K562 (cell line): ENCODE results near the gene CUL2. TPM values are rescaled to one million over a fixed set of nuclear protein-coding genes. Genes with fewer than 3 reads are reported as not detected.

Experiments
- ATAC-seq: fragments of 200-7000 bp; cut with Tn5 transposase; 3 replicates; pipeline ENCODE4 v1.9.1; 2020; ENCODE audit warnings: moderate library complexity
- BruUV-seq: library from RNA; stranded (reverse); fragments of 400-500 nt; replicated peaks from 2 replicates; lab custom pipeline; 2021; lab: Mats Ljungman, UMichigan
- CTCF ChIA-PET: fragments of 300-600 bp; formaldehyde crosslinking; extraction: SDS; loops from one replicate; lab custom pipeline; 2021; ENCODE audit warnings: low intra/inter-chr PET ratio; lab: Yijun Ruan, JAX
- POLR2A ChIA-PET: fragments of 300-600, 350-650 bp; sonication (Branson Sonifier 250); formaldehyde crosslinking; extraction: SDS; loops from one replicate; lab custom pipeline; 2021; ENCODE audit warnings: antibody characterized with exemption, inconsistent platforms; lab: Yijun Ruan, JAX
- DNase-seq, 4 experiments: peaks; one replicate each; pipeline versions ENCODE4 v3.0.0 to v3.0.0-alpha.2; 2011 to 2018; ENCODE audit warnings: low spot score in 3 of 4, mixed read lengths in 3 of 4; ENCODE audit errors: extremely low read depth in 1 of 4
- FAIRE-seq: peaks from 2 replicates; lab custom pipeline; 2011; peaks lifted over from hg19 to GRCh38; lab: Jason Lieb, UNC
- H2AFZ ChIP-seq: 2 replicates; pipeline ENCODE4 v1.6.0; 2011; ENCODE audit warnings: low read depth, low read length, control low read depth, inconsistent platforms
- H3K27ac ChIP-seq: fragments of 200-600 bp; 3 replicates; pipeline ENCODE4 v1.8.0; 2011; ENCODE audit warnings: low read depth, mild to moderate bottlenecking, control low read depth, inconsistent platforms, low read length, moderate library complexity, mixed read lengths; ENCODE audit errors: extremely low read depth
- H3K27me3 ChIP-seq, 2 experiments: fragments of 300-600 bp in 1 of 2; 2 replicates in 1 of 2; 3 replicates in 1 of 2; pipeline versions ENCODE4 v1.6.0 to v1.8.0; 2011; ENCODE audit warnings: inconsistent platforms in 2 of 2, low read length in 2 of 2, mild to moderate bottlenecking in 1 of 2, mixed read lengths in 1 of 2, moderate library complexity in 1 of 2; ENCODE audit not compliant: control insufficient read depth in 2 of 2, insufficient read depth in 2 of 2
- H3K36me3 ChIP-seq: fragments of 300-600 bp; 3 replicates; pipeline ENCODE4 v1.8.0; 2011; ENCODE audit warnings: mild to moderate bottlenecking, low read length, inconsistent platforms; ENCODE audit not compliant: control insufficient read depth, insufficient read depth
- H3K4me1 ChIP-seq, 2 experiments: fragments of 200-600 bp in 1 of 2; replicated peaks in 1 of 2; 2 replicates in 1 of 2; 3 replicates in 1 of 2; pipeline versions ENCODE4 v1.5.1 to v1.8.0; 2011; ENCODE audit warnings: inconsistent platforms in 2 of 2, low read length in 2 of 2, mild to moderate bottlenecking in 1 of 2, mixed read lengths in 1 of 2, moderate library complexity in 1 of 2; ENCODE audit not compliant: control insufficient read depth in 2 of 2, insufficient read depth in 2 of 2
- H3K4me2 ChIP-seq: 2 replicates; pipeline ENCODE4 v1.6.1; 2011; ENCODE audit warnings: low read length, control low read depth, inconsistent platforms, mixed read lengths; ENCODE audit not compliant: insufficient read depth
- H3K4me3 ChIP-seq: fragments of 200-600 bp; sonication (generic), shearing (Covaris generic); 2 replicates; pipeline ENCODE4 v1.5.1; 2016; ENCODE audit warnings: control low read depth, inconsistent platforms
- H3K79me2 ChIP-seq: fragments of 200-600 bp; 3 replicates; pipeline ENCODE4 v1.8.0; 2011; ENCODE audit warnings: low read length, inconsistent platforms; ENCODE audit not compliant: control insufficient read depth, insufficient read depth
- H3K9ac ChIP-seq, 2 experiments: 2 replicates each; pipeline versions ENCODE4 v1.6.0 to v1.6.1; 2011; ENCODE audit warnings: low read depth in 2 of 2, low read length in 2 of 2, control low read depth in 1 of 2, inconsistent platforms in 1 of 2, mild to moderate bottlenecking in 1 of 2, mixed read lengths in 1 of 2; ENCODE audit not compliant: insufficient read depth in 1 of 2
- H3K9me1 ChIP-seq: one replicate; pipeline ENCODE4 v1.6.0; 2011; ENCODE audit warnings: inconsistent platforms, mild to moderate bottlenecking, low read length, moderate library complexity; ENCODE audit not compliant: control insufficient read depth, insufficient read depth
- H3K9me3 ChIP-seq: replicated peaks from 2 replicates; pipeline ENCODE4 v1.5.1; 2011; ENCODE audit warnings: low read depth, low read length, inconsistent platforms; ENCODE audit not compliant: control insufficient read depth, insufficient read depth
- H4K20me1 ChIP-seq: replicated peaks from 2 replicates; pipeline ENCODE4 v1.6.1; 2011; ENCODE audit warnings: low read length, inconsistent platforms, mixed read lengths; ENCODE audit not compliant: control insufficient read depth, insufficient read depth
- ARID1B ChIP-seq: fragments of 450-650 bp; IDR thresholded peaks from 2 replicates; pipeline ENCODE4 v1.6.1; 2016; ENCODE audit warnings: antibody characterized with exemption, mild to moderate bottlenecking, inconsistent platforms
- BHLHE40 ChIP-seq: IDR thresholded peaks from 2 replicates; pipeline ENCODE4 v1.6.1; 2011; ENCODE audit warnings: low read length, improper control_type of control experiment
- C11orf30 ChIP-seq: fragments of 450-650 bp; IDR thresholded peaks from 2 replicates; pipeline ENCODE4 v1.6.1; 2016; ENCODE audit warnings: low read depth, mild to moderate bottlenecking
- CEBPB ChIP-seq: fragments of 450-650 bp; IDR thresholded peaks from 2 replicates; pipeline ENCODE4 v1.6.1; 2016; ENCODE audit warnings: missing genetic modification characterization, missing compliant biosample characterization
- CEBPG ChIP-seq, 3 experiments: fragments of 200-800 bp in 1 of 3; sonication (Bioruptor generic) in 1 of 3; sonication (generic) in 1 of 3; formaldehyde crosslinking in 1 of 3; IDR thresholded peaks in 2 of 3; conservative IDR thresholded peaks in 1 of 3; 2 replicates each; pipeline versions ENCODE4 v1.6.1 to v1.8.0; 2016 to 2022; ENCODE audit warnings: missing compliant biosample characterization in 2 of 3, missing genetic modification characterization in 2 of 3, mild to moderate bottlenecking in 1 of 3, missing genetic modification reagents in 1 of 3
- CREM ChIP-seq: IDR thresholded peaks from 2 replicates; pipeline ENCODE4 v1.6.1; 2014; ENCODE audit warnings: antibody characterized with exemption, low read depth
- DPF2 ChIP-seq: fragments of 450-650 bp; IDR thresholded peaks from 2 replicates; pipeline ENCODE4 v1.6.1; 2016
- EHMT2 ChIP-seq: fragments of 450-650 bp; IDR thresholded peaks from 2 replicates; pipeline ENCODE4 v1.6.1; 2018; ENCODE audit warnings: antibody characterized with exemption
- EP300 ChIP-seq: IDR thresholded peaks from 2 replicates; pipeline ENCODE4 v1.6.1; 2012; ENCODE audit warnings: low read length, improper control_type of control experiment
- ETV1 ChIP-seq: fragments of 450-650 bp; conservative IDR thresholded peaks from 2 replicates; pipeline ENCODE4 v1.6.1; 2016; ENCODE audit warnings: missing genetic modification characterization, control low read depth, low read depth, missing compliant biosample characterization
- FOSL1 ChIP-seq: fragments of 200-800 bp; sonication (Bioruptor generic); conservative IDR thresholded peaks from 2 replicates; pipeline ENCODE4 v1.6.1; 2016; ENCODE audit warnings: missing genetic modification characterization, missing compliant biosample characterization
- GABPA ChIP-seq: fragments of 200-800 bp; sonication (Bioruptor generic); conservative IDR thresholded peaks from 2 replicates; pipeline ENCODE4 v1.6.1; 2016; ENCODE audit warnings: low read depth, missing genetic modification characterization, missing compliant biosample characterization
- JUND ChIP-seq, 2 experiments: IDR thresholded peaks; 2 replicates in 1 of 2; 3 replicates in 1 of 2; pipeline ENCODE4 v1.6.1; 2011; ENCODE audit warnings: borderline replicate concordance in 2 of 2, low read depth in 2 of 2, low read length in 2 of 2, improper control_type of control experiment in 1 of 2, missing biosample characterization in 1 of 2, missing genetic modification characterization in 1 of 2, missing genetic modification reagents in 1 of 2
- MEIS2 ChIP-seq: fragments of 450-650 bp; IDR thresholded peaks from 2 replicates; pipeline ENCODE4 v1.6.1; 2014; ENCODE audit warnings: mild to moderate bottlenecking; ENCODE audit not compliant: partially characterized antibody
- MXD1 ChIP-seq: fragments of 250-450 bp; sonication (Bioruptor Pico); IDR thresholded peaks from 2 replicates; pipeline ENCODE4 v1.8.0; 2021; ENCODE audit warnings: borderline replicate concordance, mild to moderate bottlenecking, moderate library complexity; ENCODE audit not compliant: poor library complexity, severe bottlenecking
- RCOR1 ChIP-seq, 2 experiments: IDR thresholded peaks; 2 replicates each; pipeline ENCODE4 v1.6.1; 2012; ENCODE audit warnings: low read depth in 2 of 2, low read length in 2 of 2, borderline replicate concordance in 1 of 2, improper control_type of control experiment in 1 of 2
- SIRT6 ChIP-seq: IDR thresholded peaks from one replicate; pipeline ENCODE4 v1.6.1; 2012; ENCODE audit warnings: low read depth, mild to moderate bottlenecking, control low read depth, inconsistent platforms, low read length, moderate library complexity
- SMARCE1 ChIP-seq: fragments of 450-650 bp; IDR thresholded peaks from 2 replicates; pipeline ENCODE4 v1.7.1; 2016; ENCODE audit warnings: mild to moderate bottlenecking
- TAL1 ChIP-seq: fragments of 450-650 bp; IDR thresholded peaks from 2 replicates; pipeline ENCODE4 v1.6.1; 2016; ENCODE audit warnings: mild to moderate bottlenecking
- WGBS: fragments of 100-300 bp; shearing (Covaris generic); methylation state at CpG from one replicate; pipeline ENCODE4 v1.1.6; 2016; ENCODE audit warnings: low coverage, mixed read lengths; ENCODE audit not compliant: insufficient coverage; ENCODE audit errors: missing lambda C conversion rate; 5-methylcytosine and 5-hydroxymethylcytosine counted together
- in situ Hi-C: fragments of 300-500 bp; cut with MboI; formaldehyde crosslinking; loops from 4 replicates; pipeline ENCODE4 v1.15.0; 2018; ENCODE audit warnings: inconsistent platforms, mixed read lengths
- intact Hi-C: fragments of 100-400 bp; cut with micrococcal nuclease; formaldehyde crosslinking; loops from 2 replicates; pipeline ENCODE4 v1.14.2; 2022
- polyA plus RNA-seq, 8 experiments: library from polyadenylated mRNA; depleted of rRNA in 4 of 8; stranded (reverse) in 5 of 8; unstranded in 3 of 8; fragments of >200 nt; fragmentation: Nextera tagmentation in 2 of 8; fragmentation: Illumina TruSeq in 1 of 8; extraction: Ambion mirVana in 2 of 8; extraction: Trizol in 1 of 8; gene quantifications; 2 replicates each; pipeline versions ENCODE4 v1.2.1 to v1.2.3, GENCODE V29; 2011 to 2014; ENCODE audit warnings: inconsistent platforms in 1 of 8, missing spikeins in 1 of 8
- total RNA-seq, 7 experiments: library from RNA; depleted of rRNA in 6 of 7; stranded (reverse); fragments of >200 nt in 6 of 7; fragmentation: Illumina TruSeq in 2 of 7; extraction: Trizol in 2 of 7; gene quantifications; 2 replicates each; pipeline versions ENCODE4 v1.2.1 to v1.2.3, GENCODE V29; 2011 to 2021; ENCODE audit warnings: low replicate concordance in 1 of 7

CUL2 gene
- total and polyA plus RNA-seq, 9 of the 15 experiments (the other 6 are each of a cell fraction or from before 2014, with no cell fraction given) = 17.3 to 46.3 (median 41.2) TPM

GRCh38 chr10:35006836-35007235, 83.3 kb downstream of the CUL2 start (continued):
- TF ChIP-seq SIRT6 = no peak
- TF ChIP-seq EHMT2 = no peak
- TF ChIP-seq JUND (IDR thresholded peaks at IDR 0.05; ENCODE audit: borderline replicate concordance, low read depth, low read length) = no peak
- TF ChIP-seq JUND (tag; IDR thresholded peaks at IDR 0.05; ENCODE audit: borderline replicate concordance, low read depth, low read length) = no peak

- ATAC-seq (peak; percentile 79), DNase-seq (peak in 2 of 4 experiments; percentile 17 to 38), FAIRE-seq (peak; percentile 57)
- no peak overlapping the region for H3K4me3 ChIP-seq
- H4K20me1 ChIP-seq = no peaks in the 10 kb centered on the region
- peak overlapping the region; percentile 27; the same call in 1 of the 3 replicates for H3K27ac ChIP-seq
- no peaks in the 10 kb centered on the region for H3K9me1 ChIP-seq
- H3K27me3 ChIP-seq = no peaks in the 10 kb centered on the region
- 0 out of 2 replicates have a peak overlapping the region, but pooled peaks have one; percentile 33 for H2AFZ ChIP-seq
- ChIA-PET CTCF (no interaction called here), POLR2A (interaction anchor here (0.6 kb wide), 1 partner anchor 59 kb away, joined by 5 read pairs; no protein-coding TSS in a partner anchor)
- no peaks in the 10 kb centered on the region for H3K9me3 ChIP-seq
- H3K79me2 ChIP-seq = no peaks in the 10 kb centered on the region
- no TSS peak for BruUV-seq
- 34% methylated on average over 8 of the region's 8 CpGs for WGBS
- peaks cover 0 to 4% of the 10 kb centered on the region in 2 experiments; a peak in 3 of 5 replicates for H3K4me1 ChIP-seq
- intact Hi-C loops = no loop called here
- in situ Hi-C loops = no loop called here
- peaks cover 14% of the 10 kb centered on the region; the same call in 1 of the 3 replicates for H3K36me3 ChIP-seq
- peak overlapping the region; percentile 10; the same call in 1 of the 2 replicates for H3K4me2 ChIP-seq
- H3K9ac ChIP-seq = no peak overlapping the region
- TF ChIP-seq MEIS2 (peak; percentile 43), TAL1 (peak; percentile 26; the same call in 1 of the 2 replicates), C11orf30 (peak; percentile 30; the same call in 1 of the 2 replicates), RCOR1 (IDR thresholded peaks at IDR 0.05; ENCODE audit: borderline replicate concordance in 1 of 2, low read depth in 2 of 2, low read length in 2 of 2) (peak in 1 of 2 experiments; percentile 50; a peak in 1 of 4 replicates), CEBPB (tag) (peak; percentile 77), BHLHE40 (peak; percentile 59), MXD1 (no peak), FOSL1 (tag) (peak; percentile 53; the same call in 1 of the 2 replicates), GABPA (tag) (peak; percentile 68), DPF2 (0 out of 2 replicates have a peak, but pooled peaks have one; percentile 39), ETV1 (tag) (peak; percentile 81), CREM (peak; percentile 50), EP300 (peak; percentile 40; the same call in 1 of the 2 replicates), SMARCE1 (peak; percentile 35; the same call in 1 of the 2 replicates), ARID1B (peak; percentile 67), CEBPG (CRISPR knock-in tag; IDR thresholded peaks at IDR 0.05) (no peak), CEBPG (tag; conservative IDR thresholded peaks at IDR 0.05 in 1 of 2, IDR thresholded peaks at IDR 0.05 in 1 of 2) (peak in 1 of 2 experiments; percentile 74; a peak in 2 of 4 replicates)
These were observed 84.3 kb downstream of the CUL2 start for GRCh38 chr10:35005868-35006267.
